Stimulated activated naive B cell treated with anti-CD40 and anti-IgM and Interleukin-4, amounts not matched to agents 10 μg/mL and 1 μg/mL and 100 μg/mL, for 72 hours (primary cell): ENCODE data around the gene RIPPLY3.
"Not testable (repeated sequence)": the region's sequence is repeated elsewhere in the genome, so short reads cannot be mapped to it uniquely, and the experiment has no call there.

Source experiments
- ATAC-seq, 2 donors: fragments of 150-1000 bp; cut with Tn5 transposase; replicated peaks; 2 replicates each; pipeline ENCODE4 v1.10.0; 2021; ENCODE audit warnings: moderate library complexity in 1 of 2
- DNase-seq: peaks from one replicate; pipeline ENCODE4 v3.0.0; 2021
- H3K27ac Mint-ChIP-seq: one replicate; pipeline ENCODE4 v1.8.0; 2022; ENCODE audit warnings: mild to moderate bottlenecking, mixed read lengths
- H3K27me3 Mint-ChIP-seq, 2 donors: one replicate each; pipeline ENCODE4 v1.8.0; 2022; ENCODE audit warnings: mixed read lengths in 2 of 2
- H3K36me3 Mint-ChIP-seq, 2 donors: one replicate each; pipeline ENCODE4 v1.8.0; 2022; ENCODE audit warnings: mixed read lengths in 2 of 2, mild to moderate bottlenecking in 1 of 2
- H3K4me1 Mint-ChIP-seq, 2 donors: one replicate each; pipeline ENCODE4 v1.8.0; 2022; ENCODE audit warnings: mixed read lengths in 2 of 2, mild to moderate bottlenecking in 1 of 2
- H3K4me3 Mint-ChIP-seq, 2 donors: one replicate each; pipeline ENCODE4 v1.8.0; 2022; ENCODE audit warnings: mild to moderate bottlenecking in 2 of 2, mixed read lengths in 2 of 2, moderate library complexity in 1 of 2
- H3K9me3 Mint-ChIP-seq, 2 donors: one replicate each; pipeline ENCODE4 v1.8.0; 2022; ENCODE audit warnings: mixed read lengths in 2 of 2, mild to moderate bottlenecking in 1 of 2

The RIPPLY3 gene

GRCh38 chr21:37026499-37026898 lies 20.0 kb downstream of the RIPPLY3 start:
- H3K27me3 Mint-ChIP-seq: peaks cover 5 to 6% of the 10 kb centered on the region in 2 donors
- peaks cover 4 to 5% of the 10 kb centered on the region in 2 donors for H3K9me3 Mint-ChIP-seq
- ATAC-seq (no peak), DNase-seq (no peak)
- no peak overlapping the region for H3K27ac Mint-ChIP-seq
- H3K4me1 Mint-ChIP-seq: no peaks in the 10 kb centered on the region
- H3K36me3 Mint-ChIP-seq: peaks cover 0 to 2% of the 10 kb centered on the region in 2 donors
- H3K4me3 Mint-ChIP-seq: no peak overlapping the region

DNA sequence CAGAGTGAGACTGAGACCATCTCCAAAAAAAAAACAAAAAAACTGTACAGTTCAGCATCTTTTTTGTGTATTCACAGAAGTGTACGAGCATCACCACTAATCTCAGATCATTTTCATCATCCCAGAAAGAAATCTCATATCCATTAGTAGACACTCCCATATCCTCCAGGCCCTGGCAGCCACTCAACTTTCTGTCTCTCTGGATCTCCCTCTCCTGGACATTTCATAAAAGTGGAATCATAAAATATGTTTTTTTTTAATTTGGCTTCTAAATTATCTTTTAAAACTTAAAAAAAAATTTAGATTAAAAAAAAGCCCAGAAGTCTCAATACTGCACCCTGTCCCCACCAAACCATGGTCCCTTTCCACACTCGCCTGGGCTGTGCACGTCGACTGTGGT lies 22.1 kb downstream of the RIPPLY3 start:
- peaks cover under 1% of the 10 kb centered on the region in 2 donors for H3K9me3 Mint-ChIP-seq
- ATAC-seq (no peak), DNase-seq (no peak)
- no peaks in the 10 kb centered on the region for H3K4me1 Mint-ChIP-seq
- H3K4me3 Mint-ChIP-seq: no peak overlapping the region
- peaks cover 5 to 6% of the 10 kb centered on the region in 2 donors for H3K27me3 Mint-ChIP-seq
- H3K27ac Mint-ChIP-seq: no peak overlapping the region
- no peaks in the 10 kb centered on the region for H3K36me3 Mint-ChIP-seq

GRCh38 chr21:37030864-37031263 lies 24.4 kb downstream of the RIPPLY3 start:
- Mint-ChIP-seq H3K36me3 (no peaks in the 10 kb centered on the region), H3K27ac (no peak overlapping the region), H3K4me3 (no peak overlapping the region), H3K9me3 (no peaks in the 10 kb centered on the region), H3K27me3 (peaks cover 5 to 6% of the 10 kb centered on the region in 2 donors), H3K4me1 (no peaks in the 10 kb centered on the region)
- DNase-seq: no peak
- ATAC-seq: no peak

DNA sequence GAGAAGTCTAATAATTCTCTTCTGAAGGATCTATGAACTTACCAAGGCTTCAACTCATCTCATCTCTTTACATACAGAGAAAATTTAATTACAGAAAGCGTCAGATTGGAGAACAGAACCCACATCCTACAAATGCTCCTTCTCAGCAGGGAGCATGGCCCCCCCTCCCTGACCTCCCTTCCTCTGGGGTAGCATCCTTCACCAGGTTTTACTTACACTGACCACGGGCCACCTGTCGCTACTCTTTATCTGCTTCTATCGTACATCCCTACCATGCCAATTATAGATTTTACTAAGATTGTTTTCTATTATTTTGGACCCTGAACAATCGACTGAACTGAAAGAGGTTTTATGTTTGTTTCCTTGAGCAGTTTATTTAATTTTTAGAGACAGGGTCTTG lies 25.8 kb downstream of the RIPPLY3 start:
- ATAC-seq: no peak
- no peak for DNase-seq
- Mint-ChIP-seq H3K27ac (no peak overlapping the region), H3K4me3 (no peak overlapping the region), H3K9me3 (no peaks in the 10 kb centered on the region), H3K36me3 (no peaks in the 10 kb centered on the region), H3K27me3 (no peaks in the 10 kb centered on the region), H3K4me1 (no peaks in the 10 kb centered on the region)

DNA sequence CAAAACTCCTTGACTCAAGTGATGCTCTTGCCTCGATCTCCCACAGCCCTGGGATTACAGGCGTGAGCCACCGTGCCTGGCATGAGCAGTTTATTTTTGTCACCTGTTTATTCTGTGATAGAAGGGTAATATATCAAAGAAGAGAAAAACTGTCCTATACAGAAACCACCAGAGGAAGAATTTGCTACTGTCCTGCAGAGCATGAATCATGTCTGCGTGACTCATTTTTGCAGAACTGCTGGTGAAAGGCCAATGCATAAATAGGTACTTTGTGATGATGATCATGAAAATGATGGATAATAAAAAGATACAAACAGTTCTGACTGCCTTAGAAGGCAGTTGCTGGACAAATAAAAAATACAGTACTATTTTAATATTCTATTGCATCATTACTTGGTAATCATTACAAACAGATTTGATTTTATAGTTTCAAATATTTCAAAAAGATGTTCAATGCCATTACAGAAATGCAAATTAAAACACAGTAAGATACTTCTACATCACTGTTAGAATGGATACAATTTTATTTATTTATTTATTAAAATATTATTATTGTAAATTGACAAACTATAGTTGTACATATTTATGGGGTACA lies 26.5 kb downstream of the RIPPLY3 start:
- ATAC-seq (peak; percentile 41 to 53), DNase-seq (no peak)
- Mint-ChIP-seq H3K9me3 (no peaks in the 10 kb centered on the region), H3K27ac (no peak overlapping the region), H3K27me3 (no peaks in the 10 kb centered on the region), H3K4me1 (no peaks in the 10 kb centered on the region), H3K4me3 (no peak overlapping the region), H3K36me3 (no peaks in the 10 kb centered on the region)

GRCh38 chr21:37034394-37034793 lies 27.9 kb downstream of the RIPPLY3 start:
- H3K27ac Mint-ChIP-seq, H3K9me3 Mint-ChIP-seq, DNase-seq, ATAC-seq, H3K36me3 Mint-ChIP-seq, H3K27me3 Mint-ChIP-seq, H3K4me3 Mint-ChIP-seq, H3K4me1 Mint-ChIP-seq: not testable (repeated sequence)

DNA sequence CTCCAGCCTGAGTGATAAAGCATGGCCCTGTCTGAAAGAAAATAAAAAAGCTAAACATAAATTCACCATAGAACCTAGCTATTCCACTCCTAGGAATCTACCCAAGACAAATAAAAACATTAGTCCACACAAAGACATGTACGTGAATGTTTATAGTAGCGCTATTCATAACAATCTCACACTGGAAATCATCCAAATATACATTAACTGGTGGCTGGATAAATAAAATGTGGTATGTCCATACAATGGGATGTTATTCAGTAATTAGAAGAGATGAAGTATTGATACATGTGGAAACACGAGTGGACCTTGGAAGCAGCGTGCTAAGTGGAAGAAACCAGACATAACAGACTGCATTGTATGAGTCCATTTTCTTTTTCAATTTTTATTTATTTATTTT lies 29.7 kb downstream of the RIPPLY3 start:
- no peak for ATAC-seq
- H3K9me3 Mint-ChIP-seq: no peaks in the 10 kb centered on the region
- DNase-seq: no peak
- H3K4me3 Mint-ChIP-seq: no peak overlapping the region
- no peaks in the 10 kb centered on the region for H3K4me1 Mint-ChIP-seq
- H3K36me3 Mint-ChIP-seq: no peaks in the 10 kb centered on the region
- no peaks in the 10 kb centered on the region for H3K27me3 Mint-ChIP-seq
- no peak overlapping the region for H3K27ac Mint-ChIP-seq

DNA sequence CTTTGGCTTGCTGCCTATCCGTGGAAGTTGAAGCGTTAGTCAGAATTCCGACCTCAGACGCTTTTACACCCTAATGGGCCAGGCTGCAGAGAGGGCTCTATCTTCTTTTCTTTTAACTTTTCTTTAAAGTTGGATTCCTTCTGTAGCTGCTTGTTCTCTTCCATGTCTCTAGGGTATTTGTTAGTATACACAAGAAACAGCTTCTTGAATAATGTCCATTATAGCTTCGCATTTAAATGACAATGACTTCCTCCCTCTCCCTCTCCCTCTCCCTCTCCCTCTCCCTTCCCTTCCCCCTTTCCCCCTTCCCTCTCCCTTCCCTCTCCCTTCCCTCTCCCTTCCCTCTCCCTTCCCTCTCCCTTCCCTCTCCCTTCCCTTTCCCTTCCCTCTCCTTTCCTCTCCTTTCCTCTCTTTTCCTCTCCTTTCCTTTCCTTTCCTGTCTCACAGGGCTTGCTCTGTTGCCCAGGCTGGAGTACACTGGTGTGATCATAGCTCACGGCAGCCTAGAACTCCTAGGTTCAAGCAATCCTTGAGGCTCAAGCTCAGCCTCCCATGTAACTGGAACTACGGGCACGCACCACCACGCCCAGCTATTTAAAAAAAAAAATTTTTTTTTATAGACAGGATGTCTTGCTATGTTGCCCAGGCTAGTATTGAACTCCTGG lies 33.0 kb downstream of the RIPPLY3 start:
- H3K27ac Mint-ChIP-seq: no peak overlapping the region
- H3K36me3 Mint-ChIP-seq: no peaks in the 10 kb centered on the region
- H3K27me3 Mint-ChIP-seq: peaks cover 0 to 5% of the 10 kb centered on the region in 2 donors
- no peaks in the 10 kb centered on the region for H3K9me3 Mint-ChIP-seq
- peaks cover 0 to 1% of the 10 kb centered on the region in 2 donors for H3K4me1 Mint-ChIP-seq
- DNase-seq: no peak
- no peak overlapping the region for H3K4me3 Mint-ChIP-seq
- no peak for ATAC-seq

- no peaks in the 10 kb centered on the region for H3K9me3 Mint-ChIP-seq
Observed at GRCh38 chr21:37040212-37040611, 33.7 kb downstream of the RIPPLY3 start.

GRCh38 chr21:37041706-37042271 lies 35.3 kb downstream of the RIPPLY3 start:
- Mint-ChIP-seq H3K4me3 (no peak overlapping the region), H3K4me1 (peaks cover 8 to 12% of the 10 kb centered on the region in 2 donors), H3K36me3 (no peaks in the 10 kb centered on the region), H3K27ac (no peak overlapping the region), H3K27me3 (peaks cover 7 to 12% of the 10 kb centered on the region in 2 donors), H3K9me3 (no peaks in the 10 kb centered on the region)
- no peak for ATAC-seq
- no peak for DNase-seq

More at GRCh38 chr21:37040212-37040611, 33.7 kb downstream of the RIPPLY3 start:
- Mint-ChIP-seq H3K36me3 (no peaks in the 10 kb centered on the region), H3K4me1 (peaks cover 6 to 8% of the 10 kb centered on the region in 2 donors), H3K4me3 (no peak overlapping the region), H3K27me3 (peaks cover 0 to 5% of the 10 kb centered on the region in 2 donors), H3K27ac (no peak overlapping the region)
- ATAC-seq (no peak), DNase-seq (no peak)

DNA sequence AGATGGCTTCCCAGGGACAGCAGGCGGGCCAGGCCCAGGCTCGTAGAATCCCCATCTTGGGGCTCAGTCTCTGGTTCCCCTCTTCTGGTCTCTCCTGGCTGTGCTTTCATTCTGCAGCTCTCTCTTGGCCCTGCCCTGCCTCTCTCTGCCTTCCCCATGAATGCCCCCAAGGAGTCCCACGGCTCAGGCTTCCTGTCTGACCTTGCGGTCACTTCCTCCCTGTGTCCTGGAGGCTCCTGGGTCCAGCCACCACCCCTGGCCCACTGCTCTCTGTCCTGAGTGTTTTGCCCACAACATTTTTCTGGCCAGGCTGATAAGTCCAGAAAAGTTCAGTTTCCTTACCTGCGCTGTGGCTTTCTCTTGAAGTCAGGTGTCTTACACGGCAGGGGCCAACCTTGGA lies 37.3 kb downstream of the RIPPLY3 start:
- Mint-ChIP-seq H3K36me3 (no peaks in the 10 kb centered on the region), H3K4me3 (no peak overlapping the region), H3K27ac (no peak overlapping the region), H3K9me3 (no peaks in the 10 kb centered on the region), H3K27me3 (peaks cover 13 to 16% of the 10 kb centered on the region in 2 donors), H3K4me1 (peaks cover 8 to 12% of the 10 kb centered on the region in 2 donors)
- DNase-seq (no peak), ATAC-seq (no peak)

DNA sequence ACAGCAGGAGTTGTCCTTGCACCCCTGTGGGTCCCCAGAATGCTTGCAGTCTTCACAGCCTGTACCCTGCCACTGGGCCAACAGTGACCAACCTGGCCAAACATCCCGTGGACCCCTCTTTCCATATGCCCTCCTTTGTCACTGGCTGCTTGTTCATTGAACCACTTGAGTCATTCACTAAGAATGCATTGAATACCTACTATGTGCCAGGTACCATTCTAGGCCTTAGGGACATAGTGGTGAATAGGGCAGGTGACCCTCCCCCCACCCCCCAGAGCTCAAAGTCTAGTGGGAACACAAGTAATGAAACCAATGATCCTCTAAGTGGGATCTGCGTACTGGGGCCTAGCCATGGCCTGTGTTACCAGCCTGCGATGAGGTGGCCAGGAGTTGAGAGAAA lies 38.1 kb downstream of the RIPPLY3 start:
- no peak for DNase-seq
- Mint-ChIP-seq H3K4me3 (no peak overlapping the region), H3K4me1 (peaks cover 8 to 12% of the 10 kb centered on the region in 2 donors), H3K27ac (no peak overlapping the region), H3K9me3 (no peaks in the 10 kb centered on the region), H3K27me3 (peaks cover 13 to 17% of the 10 kb centered on the region in 2 donors), H3K36me3 (no peaks in the 10 kb centered on the region)
- ATAC-seq: no peak

GRCh38 chr21:37045149-37045548 lies 38.6 kb downstream of the RIPPLY3 start:
- DNase-seq (no peak), ATAC-seq (peak; percentile 63 to 69)
- H3K27me3 Mint-ChIP-seq: peaks cover 13 to 22% of the 10 kb centered on the region in 2 donors
- peaks cover 8 to 12% of the 10 kb centered on the region in 2 donors for H3K4me1 Mint-ChIP-seq
- no peaks in the 10 kb centered on the region for H3K9me3 Mint-ChIP-seq
- no peak overlapping the region for H3K27ac Mint-ChIP-seq
- H3K36me3 Mint-ChIP-seq: no peaks in the 10 kb centered on the region
- no peak overlapping the region for H3K4me3 Mint-ChIP-seq

DNA sequence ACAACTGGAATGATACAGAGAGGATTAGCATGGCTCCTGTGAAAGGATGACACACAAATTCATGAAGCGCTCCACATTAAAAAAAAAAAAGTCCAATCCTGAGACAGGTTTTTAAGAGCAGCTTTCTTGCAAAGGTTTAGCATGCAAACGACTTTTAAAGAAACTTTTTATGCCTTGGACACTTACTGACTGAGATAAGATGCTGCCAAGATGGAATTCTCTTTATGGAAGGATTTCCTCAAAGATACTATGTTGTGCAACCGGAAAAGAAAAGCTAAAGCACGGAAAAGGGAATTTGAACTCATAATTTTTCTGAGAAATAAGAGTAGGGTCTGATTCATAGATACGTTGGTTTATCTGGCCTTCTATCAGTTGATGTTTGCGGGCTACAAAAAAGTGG lies 39.1 kb downstream of the RIPPLY3 start:
- Mint-ChIP-seq H3K27ac (no peak overlapping the region), H3K27me3 (peaks cover 13 to 22% of the 10 kb centered on the region in 2 donors), H3K9me3 (no peaks in the 10 kb centered on the region), H3K4me3 (no peak overlapping the region), H3K36me3 (no peaks in the 10 kb centered on the region), H3K4me1 (peaks cover 8 to 12% of the 10 kb centered on the region in 2 donors)
- no peak for DNase-seq
- ATAC-seq: no peak

DNA sequence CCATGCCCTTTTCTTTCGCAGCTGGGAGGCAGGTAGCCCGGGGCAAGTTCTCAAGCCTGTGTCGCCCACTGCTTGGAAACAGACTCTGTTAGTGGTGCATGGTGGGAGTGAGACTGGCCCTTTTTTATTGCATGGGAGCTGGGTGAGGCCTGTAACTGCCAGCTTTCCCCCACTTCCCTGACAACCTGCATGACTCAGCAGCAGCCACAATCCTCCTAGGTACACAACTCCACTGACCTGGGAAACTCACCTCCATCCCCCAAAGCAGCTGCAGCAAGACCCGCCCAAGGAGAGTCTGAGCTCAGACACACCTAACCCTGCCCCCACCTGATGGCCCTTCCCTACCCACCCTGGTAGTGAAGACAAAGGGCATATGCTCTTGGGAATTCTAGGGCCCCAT lies 40.6 kb downstream of the RIPPLY3 start:
- Mint-ChIP-seq H3K4me3 (no peak overlapping the region), H3K36me3 (no peaks in the 10 kb centered on the region), H3K4me1 (peaks cover 8 to 12% of the 10 kb centered on the region in 2 donors), H3K27me3 (peaks cover 13 to 22% of the 10 kb centered on the region in 2 donors), H3K27ac (no peak overlapping the region), H3K9me3 (no peaks in the 10 kb centered on the region)
- no peak for DNase-seq
- no peak for ATAC-seq
